ENCODE data around the gene ETHE1.
A peak's percentile ranks its signal among the peaks of the same experiment; 100 is the strongest.

Gene ETHE1

DNA sequence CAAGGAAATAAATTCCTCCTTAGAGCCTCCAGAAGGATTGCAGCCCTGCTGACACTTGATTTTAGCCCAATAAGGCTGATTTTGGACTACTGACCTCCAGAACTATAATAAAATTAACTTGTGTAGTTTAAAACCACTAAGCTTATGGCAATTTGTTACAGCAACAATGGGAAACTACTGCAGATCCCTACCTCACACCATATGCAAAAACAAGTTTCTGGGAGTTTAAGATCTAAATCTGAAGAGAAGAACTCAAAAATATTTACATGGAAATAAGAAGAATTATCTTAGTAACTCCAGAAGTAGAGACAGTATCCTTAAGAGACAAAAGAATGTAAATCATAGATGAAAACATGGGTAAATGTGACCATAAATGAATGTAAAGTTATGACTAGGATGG is 11.9 kb upstream of the ETHE1 start:
- H4K91ac ChIP-seq (ENCODE audit: low read depth, low read length, poor library complexity), result no peak overlapping the region
- peaks cover 12 to 14% of the 10 kb centered on the region in 2 donors for H3K9me3 ChIP-seq (replicated peaks in 1 of 2; ENCODE audit: control insufficient read depth in 2 of 2, insufficient read depth in 1 of 2, low read depth in 1 of 2, low read length in 2 of 2)
- DNase-seq (ENCODE audit: low spot score), result no peak
- H2BK15ac ChIP-seq (ENCODE audit: low read length), result no peak overlapping the region
- H2BK120ac ChIP-seq (ENCODE audit: low read depth, low read length), result no peak overlapping the region
- H2AK5ac ChIP-seq (ENCODE audit: low read depth, low read length), result no peak overlapping the region
- H3K36me3 ChIP-seq (replicated peaks in 1 of 2; ENCODE audit: control insufficient read depth in 2 of 2, insufficient read depth in 2 of 2, low read length in 2 of 2), result peaks cover 43 to 82% of the 10 kb centered on the region in 2 donors
- H3K4me1 ChIP-seq (ENCODE audit: control insufficient read depth in 2 of 2, insufficient read depth in 1 of 2, low read depth in 1 of 2, low read length in 2 of 2), result peaks cover 0 to 4% of the 10 kb centered on the region in 2 donors
- H2BK12ac ChIP-seq (ENCODE audit: low read length), result no peak overlapping the region
- H2BK5ac ChIP-seq (ENCODE audit: low read length), result no peak overlapping the region
- no peak overlapping the region for H3K4ac ChIP-seq (ENCODE audit: low read length)
- H4K8ac ChIP-seq (ENCODE audit: low read depth, low read length), result no peak overlapping the region
- H3K14ac ChIP-seq (ENCODE audit: low read length), result no peak overlapping the region
- no peaks in the 10 kb centered on the region for H3K27me3 ChIP-seq (ENCODE audit: control insufficient read depth in 3 of 3, insufficient read depth in 3 of 3, low read depth in 1 of 3, low read length in 3 of 3)
- H3K79me1 ChIP-seq (ENCODE audit: low read depth, low read length), result peaks cover 1% of the 10 kb centered on the region
- H3K4me2 ChIP-seq (ENCODE audit: insufficient read depth, low read length, poor library complexity, severe bottlenecking), result no peak overlapping the region
- H3K4me3 ChIP-seq (ENCODE audit: low read length in 2 of 2), result no peak overlapping the region
- H3K23ac ChIP-seq (ENCODE audit: low read depth, low read length, poor library complexity), result no peak overlapping the region
- H3K27ac ChIP-seq (replicated peaks; ENCODE audit: low read length), result no peak overlapping the region
- no peak overlapping the region for H3K9ac ChIP-seq (ENCODE audit: low read depth, low read length, poor library complexity)
- H3K18ac ChIP-seq (ENCODE audit: low read length), result no peak overlapping the region
- H2AFZ ChIP-seq (ENCODE audit: low read length), result no peak overlapping the region

DNA sequence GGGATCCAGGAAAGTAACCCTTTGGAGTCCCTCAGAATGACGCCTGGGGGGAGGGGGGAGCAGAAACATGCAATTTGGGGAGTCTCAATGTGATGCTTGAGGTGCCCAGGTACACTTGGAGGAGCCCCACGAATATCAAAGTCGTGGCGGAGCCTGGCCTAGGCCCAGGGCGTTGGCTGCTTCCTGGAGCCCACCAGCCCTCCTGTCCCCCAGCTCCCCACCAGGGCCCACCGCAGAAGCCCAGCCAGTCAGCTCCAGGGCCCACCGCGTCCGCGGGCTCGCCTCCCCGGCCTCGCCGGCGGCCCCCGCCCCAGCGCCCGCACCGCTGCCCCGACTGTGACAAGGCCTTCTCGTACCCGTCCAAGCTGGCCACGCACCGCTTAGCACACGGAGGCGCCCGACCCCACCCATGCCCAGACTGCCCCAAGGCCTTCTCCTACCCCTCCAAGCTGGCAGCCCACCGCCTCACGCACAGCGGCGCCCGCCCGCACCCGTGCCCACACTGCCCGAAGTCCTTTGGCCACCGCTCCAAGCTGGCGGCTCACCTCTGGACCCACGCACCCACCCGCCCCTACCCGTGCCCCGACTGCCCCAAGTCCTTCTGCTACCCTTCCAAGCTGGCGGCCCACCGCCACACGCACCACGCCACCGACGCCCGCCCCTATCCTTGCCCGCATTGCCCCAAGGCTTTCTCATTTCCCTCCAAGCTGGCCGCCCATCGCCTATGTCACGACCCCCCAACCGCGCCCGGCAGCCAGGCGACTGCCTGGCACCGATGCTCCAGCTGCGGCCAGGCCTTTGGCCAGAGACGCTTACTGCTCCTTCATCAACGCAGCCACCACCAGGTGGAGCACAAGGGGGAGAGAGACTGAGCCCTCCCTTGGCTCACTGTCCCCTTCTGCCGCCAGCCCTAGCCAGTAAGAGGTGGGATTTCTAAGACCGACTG is 8.1 kb upstream of the ETHE1 start:
- H3K4ac ChIP-seq (ENCODE audit: low read length), result no peak overlapping the region
- H3K14ac ChIP-seq (ENCODE audit: low read length), result no peak overlapping the region
- H2BK12ac ChIP-seq (ENCODE audit: low read length), result no peak overlapping the region
- H2BK5ac ChIP-seq (ENCODE audit: low read length), result no peak overlapping the region
- H3K27me3 ChIP-seq (ENCODE audit: control insufficient read depth in 3 of 3, insufficient read depth in 3 of 3, low read depth in 1 of 3, low read length in 3 of 3), result no peaks in the 10 kb centered on the region
- no peak overlapping the region for H3K4me3 ChIP-seq (ENCODE audit: low read length in 2 of 2)
- H2BK15ac ChIP-seq (ENCODE audit: low read length), result peak overlapping the region; percentile 46
- H3K79me1 ChIP-seq (ENCODE audit: low read depth, low read length), result no peaks in the 10 kb centered on the region
- H3K23ac ChIP-seq (ENCODE audit: low read depth, low read length, poor library complexity), result peak overlapping the region; percentile 52
- peaks cover 8 to 13% of the 10 kb centered on the region in 2 donors for H3K4me1 ChIP-seq (ENCODE audit: control insufficient read depth in 2 of 2, insufficient read depth in 1 of 2, low read depth in 1 of 2, low read length in 2 of 2)
- H3K9ac ChIP-seq (ENCODE audit: low read depth, low read length, poor library complexity), result no peak overlapping the region
- peak overlapping the region; percentile 40 for H2AK5ac ChIP-seq (ENCODE audit: low read depth, low read length)
- H4K8ac ChIP-seq (ENCODE audit: low read depth, low read length), result no peak overlapping the region
- no peak overlapping the region for H3K27ac ChIP-seq (replicated peaks; ENCODE audit: low read length)
- H2BK120ac ChIP-seq (ENCODE audit: low read depth, low read length), result no peak overlapping the region
- H3K18ac ChIP-seq (ENCODE audit: low read length), result no peak overlapping the region
- H2AFZ ChIP-seq (ENCODE audit: low read length), result no peak overlapping the region
- H3K9me3 ChIP-seq (replicated peaks in 1 of 2; ENCODE audit: control insufficient read depth in 2 of 2, insufficient read depth in 1 of 2, low read depth in 1 of 2, low read length in 2 of 2), result peaks cover 6 to 14% of the 10 kb centered on the region in 2 donors
- H3K4me2 ChIP-seq (ENCODE audit: insufficient read depth, low read length, poor library complexity, severe bottlenecking), result no peak overlapping the region
- DNase-seq (ENCODE audit: low spot score), result peak; percentile 54
- peaks cover 13 to 44% of the 10 kb centered on the region in 2 donors for H3K36me3 ChIP-seq (replicated peaks in 1 of 2; ENCODE audit: control insufficient read depth in 2 of 2, insufficient read depth in 2 of 2, low read length in 2 of 2)
- no peak overlapping the region for H4K91ac ChIP-seq (ENCODE audit: low read depth, low read length, poor library complexity)
- WGBS, 2 donors (ENCODE audit: extremely low coverage in 2 of 2, insufficient read length in 2 of 2, insufficient replicate concordance in 1 of 2), result no CpG with 5 or more reads among the region's 62 CpGs

DNA sequence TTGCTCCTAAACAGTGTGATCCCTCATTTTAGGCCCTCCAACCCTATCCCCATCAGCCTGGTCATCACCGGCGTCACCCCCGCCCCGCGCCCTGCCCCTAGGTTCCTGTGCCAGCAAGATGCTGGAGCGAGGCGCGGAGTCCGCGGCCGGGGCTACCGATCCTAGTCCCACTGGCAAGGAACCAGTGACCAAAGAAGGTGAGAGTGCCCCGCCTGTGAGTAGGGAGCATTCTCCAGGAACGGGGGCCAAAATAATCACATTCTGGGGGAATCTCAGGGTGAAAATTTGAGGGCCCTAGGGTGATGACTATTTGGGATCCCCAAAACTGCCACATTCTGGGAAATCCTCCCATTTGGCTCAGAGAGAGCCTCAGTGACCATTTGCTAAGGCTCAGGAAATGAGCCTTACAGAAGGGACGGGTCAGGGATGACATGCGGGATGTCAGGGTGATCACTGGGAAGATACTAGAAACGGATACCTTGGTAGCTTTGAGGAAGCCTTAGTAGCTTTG is 7.4 kb upstream of the ETHE1 start:
- Histone ChIP-seq H2BK120ac (ENCODE audit: low read depth, low read length) (no peak overlapping the region), H3K4me3 (ENCODE audit: low read length in 2 of 2) (peak overlapping the region in 1 of 2 donors; percentile 12), H3K4me2 (ENCODE audit: insufficient read depth, low read length, poor library complexity, severe bottlenecking) (peak overlapping the region; percentile 65), H3K4ac (ENCODE audit: low read length) (no peak overlapping the region), H3K9ac (ENCODE audit: low read depth, low read length, poor library complexity) (peak overlapping the region; percentile 87), H3K4me1 (ENCODE audit: control insufficient read depth in 2 of 2, insufficient read depth in 1 of 2, low read depth in 1 of 2, low read length in 2 of 2) (peaks cover 8 to 13% of the 10 kb centered on the region in 2 donors), H2AFZ (ENCODE audit: low read length) (peak overlapping the region; percentile 88), H3K79me1 (ENCODE audit: low read depth, low read length) (no peaks in the 10 kb centered on the region), H4K8ac (ENCODE audit: low read depth, low read length) (no peak overlapping the region), H3K9me3 (replicated peaks in 1 of 2; ENCODE audit: control insufficient read depth in 2 of 2, insufficient read depth in 1 of 2, low read depth in 1 of 2, low read length in 2 of 2) (peaks cover 6 to 12% of the 10 kb centered on the region in 2 donors), H3K27me3 (ENCODE audit: control insufficient read depth in 3 of 3, insufficient read depth in 3 of 3, low read depth in 1 of 3, low read length in 3 of 3) (no peaks in the 10 kb centered on the region), H3K36me3 (replicated peaks in 1 of 2; ENCODE audit: control insufficient read depth in 2 of 2, insufficient read depth in 2 of 2, low read length in 2 of 2) (peaks cover 10 to 37% of the 10 kb centered on the region in 2 donors), H2BK5ac (ENCODE audit: low read length) (no peak overlapping the region), H3K18ac (ENCODE audit: low read length) (peak overlapping the region; percentile 58), H3K23ac (ENCODE audit: low read depth, low read length, poor library complexity) (peak overlapping the region; percentile 32), H3K27ac (replicated peaks; ENCODE audit: low read length) (peak overlapping the region; percentile 10), H4K91ac (ENCODE audit: low read depth, low read length, poor library complexity) (no peak overlapping the region), H2BK12ac (ENCODE audit: low read length) (no peak overlapping the region), H3K14ac (ENCODE audit: low read length) (no peak overlapping the region), H2BK15ac (ENCODE audit: low read length) (no peak overlapping the region), H2AK5ac (ENCODE audit: low read depth, low read length) (no peak overlapping the region)
- DNase-seq (ENCODE audit: low spot score), result no peak
- no CpG with 5 or more reads among the region's 17 CpGs for WGBS, 2 donors (ENCODE audit: extremely low coverage in 2 of 2, insufficient read length in 2 of 2, insufficient replicate concordance in 1 of 2)

DNA sequence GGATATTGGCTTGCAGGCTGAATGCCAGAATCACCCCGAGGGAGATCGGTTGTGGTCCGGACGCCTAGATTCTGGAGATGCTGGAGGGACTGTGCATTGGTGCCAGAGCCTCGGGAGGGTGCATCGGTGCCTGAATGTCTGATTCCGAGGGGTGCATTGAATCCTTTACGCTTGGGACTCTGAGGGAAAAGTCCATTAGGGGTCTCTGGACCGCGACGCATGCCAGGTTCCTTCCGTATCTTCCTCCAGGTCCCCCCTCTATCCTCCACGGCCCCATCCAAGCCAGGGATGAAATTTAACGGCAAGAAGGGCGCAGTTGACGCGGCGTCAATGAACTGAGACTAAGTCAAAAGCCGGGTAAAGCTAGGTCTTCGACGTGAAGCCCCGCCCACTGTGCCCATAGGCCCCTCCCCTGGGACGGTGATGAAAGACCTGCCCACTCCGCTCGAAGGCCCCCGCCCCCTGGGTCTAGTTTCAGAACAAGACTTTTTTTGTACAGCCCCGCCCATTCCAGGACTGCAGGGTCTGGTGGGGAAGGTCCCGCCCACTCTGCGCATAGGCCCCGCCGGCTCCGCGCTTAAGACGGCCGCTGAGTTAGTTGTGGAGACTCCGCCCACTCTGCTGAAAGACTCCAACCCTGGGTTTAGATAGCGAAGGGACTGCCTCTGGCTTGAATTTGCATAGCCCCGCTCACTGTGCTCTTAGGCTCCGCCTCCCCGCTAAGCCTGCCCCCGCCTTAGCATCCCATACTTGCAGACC is 6.7 kb upstream of the ETHE1 start:
- H3K23ac ChIP-seq (ENCODE audit: low read depth, low read length, poor library complexity), result peak overlapping the region; percentile 32
- H2BK12ac ChIP-seq (ENCODE audit: low read length), result no peak overlapping the region
- H4K8ac ChIP-seq (ENCODE audit: low read depth, low read length), result no peak overlapping the region
- peak overlapping the region; percentile 88 for H2AFZ ChIP-seq (ENCODE audit: low read length)
- H2AK5ac ChIP-seq (ENCODE audit: low read depth, low read length), result no peak overlapping the region
- H3K18ac ChIP-seq (ENCODE audit: low read length), result peak overlapping the region; percentile 80
- peaks cover 4 to 6% of the 10 kb centered on the region in 2 donors for H3K9me3 ChIP-seq (replicated peaks in 1 of 2; ENCODE audit: control insufficient read depth in 2 of 2, insufficient read depth in 1 of 2, low read depth in 1 of 2, low read length in 2 of 2)
- H3K79me1 ChIP-seq (ENCODE audit: low read depth, low read length), result no peaks in the 10 kb centered on the region
- H3K4me1 ChIP-seq (ENCODE audit: control insufficient read depth in 2 of 2, insufficient read depth in 1 of 2, low read depth in 1 of 2, low read length in 2 of 2), result peaks cover 8 to 13% of the 10 kb centered on the region in 2 donors
- H3K4ac ChIP-seq (ENCODE audit: low read length), result no peak overlapping the region
- peak overlapping the region; percentile 65 for H3K4me2 ChIP-seq (ENCODE audit: insufficient read depth, low read length, poor library complexity, severe bottlenecking)
- peak overlapping the region; percentile 43 to 69 for H3K4me3 ChIP-seq (ENCODE audit: low read length in 2 of 2)
- H2BK5ac ChIP-seq (ENCODE audit: low read length), result no peak overlapping the region
- no CpG with 5 or more reads among the region's 41 CpGs for WGBS, 2 donors (ENCODE audit: extremely low coverage in 2 of 2, insufficient read length in 2 of 2, insufficient replicate concordance in 1 of 2)
- no peaks in the 10 kb centered on the region for H3K27me3 ChIP-seq (ENCODE audit: control insufficient read depth in 3 of 3, insufficient read depth in 3 of 3, low read depth in 1 of 3, low read length in 3 of 3)
- no peak overlapping the region for H2BK15ac ChIP-seq (ENCODE audit: low read length)
- peaks cover 9 to 30% of the 10 kb centered on the region in 2 donors for H3K36me3 ChIP-seq (replicated peaks in 1 of 2; ENCODE audit: control insufficient read depth in 2 of 2, insufficient read depth in 2 of 2, low read length in 2 of 2)
- no peak overlapping the region for H2BK120ac ChIP-seq (ENCODE audit: low read depth, low read length)
- no peak overlapping the region for H4K91ac ChIP-seq (ENCODE audit: low read depth, low read length, poor library complexity)
- peak; percentile 99 for DNase-seq (ENCODE audit: low spot score)
- no peak overlapping the region for H3K9ac ChIP-seq (ENCODE audit: low read depth, low read length, poor library complexity)
- H3K27ac ChIP-seq (replicated peaks; ENCODE audit: low read length), result peak overlapping the region; percentile 81
- H3K14ac ChIP-seq (ENCODE audit: low read length), result no peak overlapping the region

Measured in neuronal stem cell (in vitro differentiated cells).